ENCODE data around the gene LTBP3. TPM values are rescaled to one million over a fixed set of nuclear protein-coding genes. Genes with fewer than 3 reads are reported as not detected.

Gene LTBP3
- total RNA-seq, 1 experiment from 2014 or later = 10.6 TPM

GRCh38 chr11:65503949-65504673, 54.0 kb downstream of the LTBP3 start:
- Histone ChIP-seq H3K4ac (ENCODE audit: low read depth, low read length) (no peak overlapping the region), H4K8ac (replicated peaks; ENCODE audit: insufficient read length, low read depth, low read length) (no peak overlapping the region), H3K27me3 (ENCODE audit: insufficient read depth, low read length) (no peaks in the 10 kb centered on the region), H3K23me2 (ENCODE audit: insufficient read length, low read depth, low read length, poor library complexity, severe bottlenecking) (peaks cover 9% of the 10 kb centered on the region), H4K91ac (ENCODE audit: insufficient read length, low read depth, low read length) (no peak overlapping the region), H3K23ac (ENCODE audit: insufficient read length, low read depth, low read length) (no peak overlapping the region), H2BK20ac (ENCODE audit: low read depth, low read length, poor library complexity, severe bottlenecking) (no peak overlapping the region), H3K27ac (ENCODE audit: insufficient read length, low read depth, low read length) (no peak overlapping the region), H3K79me2 (ENCODE audit: insufficient read depth, low read length) (peaks cover 42% of the 10 kb centered on the region), H3K9ac (ENCODE audit: extremely low read depth, insufficient read length, low read length) (peak overlapping the region; percentile 18), H3K18ac (ENCODE audit: insufficient read length, low read depth, low read length) (no peak overlapping the region), H3K79me1 (ENCODE audit: insufficient read depth, low read depth, low read length, poor library complexity, severe bottlenecking) (no peaks in the 10 kb centered on the region), H2BK12ac (ENCODE audit: insufficient read length, low read depth, low read length) (no peak overlapping the region), H3K4me1 (ENCODE audit: insufficient read depth, low read length) (no peaks in the 10 kb centered on the region), H3K9me3 (ENCODE audit: control insufficient read depth, low read depth, low read length) (no peaks in the 10 kb centered on the region), H3K56ac (ENCODE audit: insufficient read length, low read depth, low read length) (no peak overlapping the region), H4K5ac (ENCODE audit: insufficient read length, low read depth, low read length) (no peak overlapping the region), H3T11ph (ENCODE audit: low read length) (no peak overlapping the region), H3K4me2 (ENCODE audit: insufficient read depth, insufficient read length, low read length) (peak overlapping the region; percentile 89), H4K20me1 (ENCODE audit: control insufficient read depth, insufficient read depth, insufficient read length) (no peaks in the 10 kb centered on the region), H2BK120ac (ENCODE audit: low read depth, low read length, poor library complexity, severe bottlenecking) (no peak overlapping the region), H2AFZ (ENCODE audit: low read length) (no peak overlapping the region), H3K14ac (ENCODE audit: insufficient read depth, low read length) (no peak overlapping the region), H2BK5ac (ENCODE audit: insufficient read length, low read length) (no peak overlapping the region), H2BK15ac (ENCODE audit: low read depth, low read length) (no peak overlapping the region), H2AK5ac (ENCODE audit: insufficient read length, low read length) (no peak overlapping the region)
- H3K4me3 Mint-ChIP-seq = no peak overlapping the region
- no peak for TF ChIP-seq CTCF (conservative IDR thresholded peaks at IDR 0.05)
- H3K36me3 Mint-ChIP-seq (ENCODE audit: insufficient read depth in 1 of 3, low read depth in 3 of 3) = peaks cover 0 to 33% (median 31%) of the 10 kb centered on the region in 3 experiments; a peak in 5 of 7 replicates
- no CpG with 5 or more reads among the region's 3 CpGs for WGBS (ENCODE audit: extremely low coverage, insufficient read length, low lambda C conversion rate)
- no peaks in the 10 kb centered on the region for H3K27me3 Mint-ChIP-seq (ENCODE audit: low read depth)
- H3K9me3 Mint-ChIP-seq = peaks cover 2 to 3% of the 10 kb centered on the region in 2 experiments; a peak in 3 of 5 replicates
- peaks cover 36 to 38% of the 10 kb centered on the region in 2 experiments for H3K4me1 Mint-ChIP-seq
- peak overlapping the region in 2 of 3 experiments; percentile 87 to 97; a peak in 4 of 7 replicates for H3K27ac Mint-ChIP-seq
- no peak for DNase-seq

All from H9 (cell line).